A549 (cell line): Measurements from ENCODE around the gene TSPAN33.
"Not testable (repeated sequence)": the region's sequence is repeated elsewhere in the genome, so short reads cannot be mapped to it uniquely, and the experiment has no call there.

ENCODE experiments used
- BHLHE40 ChIP-seq: IDR thresholded peaks from 2 replicates; pipeline ENCODE4 v1.6.1; 2012; ENCODE audit warnings: low read depth, low read length, inconsistent platforms
- CBX2 ChIP-seq: fragments of 200-600 bp; sonication (generic); IDR thresholded peaks from 2 replicates; pipeline ENCODE4 v1.6.1; 2016; ENCODE audit warnings: low read depth, mild to moderate bottlenecking, borderline replicate concordance
- CEBPB ChIP-seq, 2 experiments: fragments of >200 bp in 1 of 2; sonication (Bioruptor Twin) in 1 of 2; formaldehyde crosslinking in 1 of 2; IDR thresholded peaks; 2 replicates each; pipeline ENCODE4 v1.6.1; 2012 to 2016
- CTCF ChIP-seq: fragments of >200 bp; sonication (Bioruptor Twin); formaldehyde crosslinking; IDR thresholded peaks from 3 replicates; pipeline ENCODE4 v1.5.1; 2016
- HEYL ChIP-seq: fragments of 250-450 bp; sonication (Bioruptor Pico); IDR thresholded peaks from 2 replicates; pipeline ENCODE4 v1.8.0; 2021; ENCODE audit warnings: mild to moderate bottlenecking, moderate library complexity
- KDM1A ChIP-seq: fragments of 200-600 bp; sonication (generic); IDR thresholded peaks from 2 replicates; pipeline ENCODE4 v1.6.1; 2016; ENCODE audit warnings: low read depth, mild to moderate bottlenecking
- MAFK ChIP-seq: fragments of 450-650 bp; IDR thresholded peaks from 2 replicates; pipeline ENCODE4 v1.6.1; 2014; ENCODE audit not compliant: partially characterized antibody
- POLR2A ChIP-seq: IDR thresholded peaks from 2 replicates; pipeline ENCODE4 v1.6.1; 2012; ENCODE audit warnings: mild to moderate bottlenecking, low read length
- TF ChIP-seq, protein P1 (sequence below): fragments of 200-600 bp; sonication (generic); IDR thresholded peaks from 2 replicates; pipeline ENCODE4 v1.6.1; 2016; ENCODE audit warnings: antibody characterized with exemption, mild to moderate bottlenecking, moderate library complexity

- TF ChIP-seq BHLHE40; KDM1A; CEBPB (IDR thresholded peaks at IDR 0.05); HEYL (CRISPR knock-in tag); MAFK; POLR2A; CTCF; CBX2: not testable (repeated sequence)
- TF ChIP-seq, protein P1, sequence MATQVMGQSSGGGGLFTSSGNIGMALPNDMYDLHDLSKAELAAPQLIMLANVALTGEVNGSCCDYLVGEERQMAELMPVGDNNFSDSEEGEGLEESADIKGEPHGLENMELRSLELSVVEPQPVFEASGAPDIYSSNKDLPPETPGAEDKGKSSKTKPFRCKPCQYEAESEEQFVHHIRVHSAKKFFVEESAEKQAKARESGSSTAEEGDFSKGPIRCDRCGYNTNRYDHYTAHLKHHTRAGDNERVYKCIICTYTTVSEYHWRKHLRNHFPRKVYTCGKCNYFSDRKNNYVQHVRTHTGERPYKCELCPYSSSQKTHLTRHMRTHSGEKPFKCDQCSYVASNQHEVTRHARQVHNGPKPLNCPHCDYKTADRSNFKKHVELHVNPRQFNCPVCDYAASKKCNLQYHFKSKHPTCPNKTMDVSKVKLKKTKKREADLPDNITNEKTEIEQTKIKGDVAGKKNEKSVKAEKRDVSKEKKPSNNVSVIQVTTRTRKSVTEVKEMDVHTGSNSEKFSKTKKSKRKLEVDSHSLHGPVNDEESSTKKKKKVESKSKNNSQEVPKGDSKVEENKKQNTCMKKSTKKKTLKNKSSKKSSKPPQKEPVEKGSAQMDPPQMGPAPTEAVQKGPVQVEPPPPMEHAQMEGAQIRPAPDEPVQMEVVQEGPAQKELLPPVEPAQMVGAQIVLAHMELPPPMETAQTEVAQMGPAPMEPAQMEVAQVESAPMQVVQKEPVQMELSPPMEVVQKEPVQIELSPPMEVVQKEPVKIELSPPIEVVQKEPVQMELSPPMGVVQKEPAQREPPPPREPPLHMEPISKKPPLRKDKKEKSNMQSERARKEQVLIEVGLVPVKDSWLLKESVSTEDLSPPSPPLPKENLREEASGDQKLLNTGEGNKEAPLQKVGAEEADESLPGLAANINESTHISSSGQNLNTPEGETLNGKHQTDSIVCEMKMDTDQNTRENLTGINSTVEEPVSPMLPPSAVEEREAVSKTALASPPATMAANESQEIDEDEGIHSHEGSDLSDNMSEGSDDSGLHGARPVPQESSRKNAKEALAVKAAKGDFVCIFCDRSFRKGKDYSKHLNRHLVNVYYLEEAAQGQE: not testable (repeated sequence)
These were observed 74.7 kb downstream of the TSPAN33 start for GRCh38 chr7:129219166-129219565.
